SK-N-SH (cell line): Measurements from ENCODE around the gene ARHGEF3. TPM values are rescaled to one million over a fixed set of nuclear protein-coding genes. Genes with fewer than 3 reads are reported as not detected.

Experiments used
- CTCF ChIA-PET: fragments of 300-600, 350-600 bp; formaldehyde crosslinking; extraction: SDS; loops from one replicate; lab custom pipeline; 2021; lab: Yijun Ruan, JAX
- POLR2A ChIA-PET: fragments of 350-600 bp; sonication (Branson Sonifier 250); formaldehyde crosslinking; extraction: SDS; loops from one replicate; lab custom pipeline; 2020; ENCODE audit warnings: antibody characterized with exemption, inconsistent platforms; lab: Yijun Ruan, JAX
- DNase-seq: peaks from one replicate; pipeline ENCODE4 v3.0.0; 2012
- H2AFZ ChIP-seq: fragments of 200-600 bp; sonication (generic); 2 replicates; pipeline ENCODE4 v1.8.1; 2016; ENCODE audit warnings: antibody characterized with exemption, mild to moderate bottlenecking, low read depth
- H3F3A ChIP-seq: fragments of 200-600 bp; sonication (generic); replicated peaks from 2 replicates; pipeline ENCODE3; 2016; ENCODE audit warnings: antibody characterized with exemption, mild to moderate bottlenecking; ENCODE audit not compliant: insufficient read depth
- H3K27ac ChIP-seq, 2 experiments: fragments of 200-500 bp in 1 of 2; fragments of 200-600 bp in 1 of 2; sonication (Bioruptor generic) in 1 of 2; sonication (generic), shearing (Covaris generic) in 1 of 2; 2 replicates each; pipeline versions ENCODE4 v1.5.1 to v1.6.1; 2014 to 2016; ENCODE audit warnings: low read depth in 2 of 2, inconsistent platforms in 1 of 2, low read length in 1 of 2, mild to moderate bottlenecking in 1 of 2, mixed read lengths in 1 of 2
- H3K27me3 ChIP-seq: fragments of 200-600 bp; sonication (generic), shearing (Covaris generic); 2 replicates; pipeline ENCODE4 v1.6.1; 2016; ENCODE audit warnings: mixed run types; ENCODE audit not compliant: insufficient read depth
- H3K36me3 ChIP-seq, 2 experiments: fragments of 200-500 bp in 1 of 2; fragments of 200-600 bp in 1 of 2; sonication (Bioruptor generic) in 1 of 2; sonication (generic) in 1 of 2; replicated peaks in 1 of 2; 2 replicates each; pipeline versions ENCODE3 to v1.5.1; 2014 to 2016; ENCODE audit warnings: low read length in 1 of 2, mild to moderate bottlenecking in 1 of 2; ENCODE audit not compliant: insufficient read depth in 2 of 2, control insufficient read depth in 1 of 2
- H3K4me1 ChIP-seq, 2 experiments: fragments of 200-500 bp in 1 of 2; fragments of 200-600 bp in 1 of 2; sonication (Bioruptor generic) in 1 of 2; sonication (generic), shearing (Covaris generic) in 1 of 2; 2 replicates each; pipeline versions ENCODE4 v1.5.1 to v1.6.1; 2014 to 2016; ENCODE audit warnings: low read depth in 1 of 2, low read length in 1 of 2, mixed run types in 1 of 2; ENCODE audit not compliant: insufficient read depth in 2 of 2, control insufficient read depth in 1 of 2
- H3K4me2 ChIP-seq: fragments of 200-600 bp; sonication (generic), shearing (Covaris generic); 2 replicates; pipeline ENCODE4 v1.6.1; 2017; ENCODE audit warnings: mixed run types
- H3K4me3 ChIP-seq, 2 experiments: fragments of 200-500 bp in 1 of 2; fragments of 200-600 bp in 1 of 2; sonication (Bioruptor generic) in 1 of 2; sonication (generic), shearing (Covaris generic) in 1 of 2; 2 replicates each; pipeline versions ENCODE4 v1.5.1 to v1.8.1; 2014 to 2016; ENCODE audit warnings: low read depth in 2 of 2, inconsistent platforms in 1 of 2, low read length in 1 of 2, mild to moderate bottlenecking in 1 of 2, mixed read lengths in 1 of 2, moderate library complexity in 1 of 2
- H3K79me2 ChIP-seq: fragments of 200-600 bp; sonication (generic); 2 replicates; pipeline ENCODE4 v1.8.1; 2017; ENCODE audit warnings: mild to moderate bottlenecking; ENCODE audit not compliant: insufficient read depth
- H3K9ac ChIP-seq: fragments of 200-600 bp; sonication (generic); 2 replicates; pipeline ENCODE4 v1.6.1; 2017; ENCODE audit warnings: mixed run types
- H3K9me2 ChIP-seq: fragments of 200-600 bp; sonication (generic); 2 replicates; pipeline ENCODE4 v1.6.1; 2017; ENCODE audit warnings: mixed run types
- H3K9me3 ChIP-seq: fragments of 200-600 bp; sonication (generic); 2 replicates; pipeline ENCODE4 v1.6.1; 2017; ENCODE audit warnings: mixed run types, mild to moderate bottlenecking, moderate library complexity
- H4K20me1 ChIP-seq: fragments of 200-600 bp; sonication (generic); 2 replicates; pipeline ENCODE4 v1.6.1; 2017; ENCODE audit warnings: mild to moderate bottlenecking, mixed run types; ENCODE audit not compliant: insufficient read depth
- ELF1 ChIP-seq: IDR thresholded peaks from 2 replicates; pipeline ENCODE4 v1.4.0; 2012
- EZH2phosphoT487 ChIP-seq: fragments of 200-600 bp; sonication (generic); IDR thresholded peaks from 2 replicates; pipeline ENCODE4 v1.6.1; 2017; ENCODE audit warnings: low read depth, mixed run types, mild to moderate bottlenecking, antibody characterized with exemption, moderate library complexity, borderline replicate concordance
- FOSL2 ChIP-seq: IDR thresholded peaks from 2 replicates; pipeline ENCODE4 v1.4.0; 2012; ENCODE audit warnings: low read depth, mild to moderate bottlenecking, moderate library complexity, borderline replicate concordance
- FOXM1 ChIP-seq: IDR thresholded peaks from 2 replicates; pipeline ENCODE4 v1.4.0; 2012; ENCODE audit warnings: low read depth, mild to moderate bottlenecking
- GABPA ChIP-seq: IDR thresholded peaks from 2 replicates; pipeline ENCODE4 v1.4.0; 2012; ENCODE audit warnings: low read depth, mild to moderate bottlenecking
- JUND ChIP-seq: IDR thresholded peaks from 2 replicates; pipeline ENCODE4 v1.4.0; 2012
- MAX ChIP-seq: IDR thresholded peaks from 2 replicates; pipeline ENCODE4 v1.4.0; 2012; ENCODE audit warnings: low read depth
- MXI1 ChIP-seq: IDR thresholded peaks from 2 replicates; pipeline ENCODE4 v1.6.1; 2012; ENCODE audit warnings: mild to moderate bottlenecking, low read depth, low read length, improper control_type of control experiment
- NRF1 ChIP-seq: IDR thresholded peaks from 2 replicates; pipeline ENCODE4 v1.6.1; 2012; ENCODE audit warnings: low read depth, mild to moderate bottlenecking, low read length
- PBX3 ChIP-seq: IDR thresholded peaks from 2 replicates; pipeline ENCODE4; 2012
- RCOR1 ChIP-seq: fragments of 150-350 bp; IDR thresholded peaks from 2 replicates; pipeline ENCODE4 v1.6.1; 2017; ENCODE audit warnings: antibody characterized with exemption, low read length
- REST ChIP-seq: IDR thresholded peaks from 2 replicates; pipeline ENCODE4 v1.6.1; 2012; ENCODE audit warnings: mild to moderate bottlenecking, low read depth, low read length, moderate library complexity
- RFX5 ChIP-seq: IDR thresholded peaks from 2 replicates; pipeline ENCODE4 v1.6.1; 2012; ENCODE audit warnings: mild to moderate bottlenecking, improper control_type of control experiment, low read length
- SMC3 ChIP-seq: IDR thresholded peaks from 2 replicates; pipeline ENCODE4 v1.6.1; 2012; ENCODE audit warnings: low read depth, low read length, improper control_type of control experiment
- TAF1 ChIP-seq: IDR thresholded peaks from 2 replicates; pipeline ENCODE4 v1.6.1; 2012; ENCODE audit warnings: low read depth, mild to moderate bottlenecking, low read length, moderate library complexity, borderline replicate concordance
- TCF12 ChIP-seq: IDR thresholded peaks from 2 replicates; pipeline ENCODE4 v1.4.0; 2012
- TEAD4 ChIP-seq: IDR thresholded peaks from 2 replicates; pipeline ENCODE4 v1.4.0; 2012; ENCODE audit warnings: mild to moderate bottlenecking, borderline replicate concordance; ENCODE audit not compliant: insufficient read depth
- USF1 ChIP-seq: IDR thresholded peaks from 2 replicates; pipeline ENCODE4 v1.4.0; 2012; ENCODE audit warnings: low read depth, borderline replicate concordance
- YY1 ChIP-seq: IDR thresholded peaks from 2 replicates; pipeline ENCODE4 v1.4.0; 2012; ENCODE audit warnings: low read depth, mild to moderate bottlenecking
- ZBTB33 ChIP-seq: IDR thresholded peaks from 2 replicates; pipeline ENCODE4 v1.4.0; 2012; ENCODE audit warnings: low read depth, borderline replicate concordance
- polyA plus RNA-seq, 3 experiments: library from polyadenylated mRNA; depleted of rRNA; stranded (reverse); fragments of >200 nt; gene quantifications; 2 replicates each; pipeline ENCODE4 v1.2.3, GENCODE V29; 2012

The ARHGEF3 gene
- polyA plus RNA-seq, 1 of the 3 experiments (the other 2 are of a cell fraction), result 5.9 TPM

- Histone ChIP-seq H3K4me2 (peak overlapping the region; percentile 26; the same call in 1 of the 2 replicates), H4K20me1 (peaks cover 35% of the 10 kb centered on the region; the same call in 1 of the 2 replicates), H3K4me1 (peaks cover 0 to 15% of the 10 kb centered on the region in 2 experiments; a peak in 1 of 4 replicates), H3K27ac (no peak overlapping the region), H3K79me2 (peaks cover 73% of the 10 kb centered on the region), H2AFZ (no peak overlapping the region), H3K9me3 (no peaks in the 10 kb centered on the region), H3K27me3 (no peaks in the 10 kb centered on the region), H3K9ac (no peak overlapping the region; the same call in 1 of the 2 replicates), H3F3A (no peaks in the 10 kb centered on the region), H3K4me3 (no peak overlapping the region; a peak in 1 of 4 replicates), H3K9me2 (no peaks in the 10 kb centered on the region), H3K36me3 (peaks cover 22 to 25% of the 10 kb centered on the region in 2 experiments)
- ChIA-PET POLR2A (no interaction called here), CTCF (interaction anchor here (0.6 to 1.7 kb wide), 2 partner anchors 22 to 559 kb away, joined by 3 to 5 read pairs; no protein-coding TSS in a partner anchor)
- DNase-seq, result no peak
- TF ChIP-seq RCOR1 (no peak), TEAD4 (no peak), MXI1 (no peak), JUND (no peak), GABPA (no peak), REST (no peak), RFX5 (no peak), ZBTB33 (no peak), MAX (no peak), ELF1 (no peak), TCF12 (no peak), FOXM1 (no peak), TAF1 (no peak), SMC3 (no peak), FOSL2 (no peak), EZH2phosphoT487 (no peak), YY1 (no peak), NRF1 (no peak), PBX3 (no peak), USF1 (no peak)
These were observed 121.6 kb downstream of the ARHGEF3 start for GRCh38 chr3:56680054-56680580.
